Neural cell (in vitro differentiated cells): ENCODE data around the gene LSM12. TPM values are rescaled to one million over a fixed set of nuclear protein-coding genes. Genes with fewer than 3 reads are reported as not detected.

Experiments
- H2AFZ ChIP-seq: fragments of 200-600, 300-800 bp; sonication (generic), shearing (Covaris generic); 2 replicates; pipeline ENCODE4 v1.6.0; 2014; ENCODE audit warnings: low read depth, mild to moderate bottlenecking, antibody characterized with exemption, low read length, moderate library complexity
- H3F3A ChIP-seq: fragments of 200-600 bp; shearing (Covaris generic); 2 replicates; pipeline ENCODE4 v1.6.1; 2016; ENCODE audit warnings: mild to moderate bottlenecking, moderate library complexity, mixed read lengths, antibody characterized with exemption, low read length; ENCODE audit not compliant: insufficient read depth, poor library complexity, severe bottlenecking
- H3K27ac ChIP-seq: fragments of 200-600, 300-800 bp; sonication (generic), shearing (Covaris generic); 2 replicates; pipeline ENCODE4 v1.5.1; 2014; ENCODE audit warnings: mild to moderate bottlenecking, low read length, moderate library complexity
- H3K27me3 ChIP-seq: fragments of 300-800, 200-600 bp; sonication (generic), shearing (Covaris generic); 2 replicates; pipeline ENCODE4 v1.6.0; 2014; ENCODE audit warnings: mild to moderate bottlenecking, low read depth, low read length, moderate library complexity; ENCODE audit not compliant: insufficient read depth
- H3K36me3 ChIP-seq: fragments of 300-800, 200-600 bp; sonication (generic), shearing (Covaris generic); 2 replicates; pipeline ENCODE4 v1.5.1; 2014; ENCODE audit warnings: mild to moderate bottlenecking, antibody characterized with exemption, low read length, moderate library complexity; ENCODE audit not compliant: insufficient read depth
- H3K4me2 ChIP-seq: fragments of 300-800, 200-600 bp; sonication (generic), shearing (Covaris generic); 2 replicates; pipeline ENCODE4 v1.6.0; 2014; ENCODE audit warnings: mild to moderate bottlenecking, low read length
- H3K4me3 ChIP-seq: fragments of 300-800, 200-600 bp; sonication (generic), shearing (Covaris generic); 2 replicates; pipeline ENCODE4 v1.5.1; 2014; ENCODE audit warnings: mild to moderate bottlenecking, low read length, moderate library complexity
- H3K79me2 ChIP-seq: fragments of 200-600 bp; shearing (Covaris generic); replicated peaks from 2 replicates; pipeline ENCODE4 v1.6.0; 2014; ENCODE audit warnings: mild to moderate bottlenecking, low read length, moderate library complexity; ENCODE audit not compliant: insufficient read depth
- H3K9ac ChIP-seq: fragments of 300-800, 200-600 bp; sonication (generic), shearing (Covaris generic); 2 replicates; pipeline ENCODE4 v1.6.1; 2016; ENCODE audit warnings: mild to moderate bottlenecking, low read length, mixed read lengths
- H3K9me2 ChIP-seq: fragments of 200-600 bp; shearing (Covaris generic); 2 replicates; pipeline ENCODE4 v1.6.1; 2016; ENCODE audit warnings: mild to moderate bottlenecking, low read length, mixed read lengths; ENCODE audit not compliant: insufficient read depth
- H3K9me3 ChIP-seq: fragments of 200-600, 300-800 bp; sonication (generic), shearing (Covaris generic); 2 replicates; pipeline ENCODE4 v1.6.1; 2016; ENCODE audit warnings: mild to moderate bottlenecking, mixed run types, low read length, moderate library complexity, mixed read lengths
- H4K20me1 ChIP-seq: fragments of 200-600 bp; shearing (Covaris generic); 2 replicates; pipeline ENCODE4 v1.6.1; 2016; ENCODE audit warnings: mild to moderate bottlenecking, mixed run types; ENCODE audit not compliant: insufficient read depth
- EP300 ChIP-seq: fragments of 450-650 bp; conservative IDR thresholded peaks from 2 replicates; pipeline ENCODE4 v1.6.1; 2014; ENCODE audit warnings: antibody characterized with exemption, mild to moderate bottlenecking, moderate library complexity; ENCODE audit not compliant: poor library complexity, severe bottlenecking
- EZH2 ChIP-seq: fragments of 200-600, 300-800 bp; shearing (Covaris generic), sonication (generic); IDR thresholded peaks from 2 replicates; pipeline ENCODE4 v1.6.1; 2014; ENCODE audit warnings: antibody characterized with exemption, low read length, borderline replicate concordance, mild to moderate bottlenecking; ENCODE audit not compliant: insufficient read depth, poor library complexity, severe bottlenecking
- MXI1 ChIP-seq: fragments of 450-650 bp; conservative IDR thresholded peaks from 2 replicates; pipeline ENCODE4 v1.6.1; 2014; ENCODE audit warnings: antibody characterized with exemption, mild to moderate bottlenecking; ENCODE audit not compliant: poor library complexity, severe bottlenecking
- POLR2AphosphoS5 ChIP-seq: IDR thresholded peaks from 2 replicates; pipeline ENCODE4 v1.6.1; 2012
- RAD21 ChIP-seq: fragments of 450-650 bp; conservative IDR thresholded peaks from 2 replicates; pipeline ENCODE4 v1.6.1; 2014; ENCODE audit warnings: antibody characterized with exemption, mild to moderate bottlenecking, moderate library complexity
- TAF1 ChIP-seq: IDR thresholded peaks from 2 replicates; pipeline ENCODE4 v1.6.1; 2012; ENCODE audit warnings: low read depth
- polyA plus RNA-seq: library from polyadenylated mRNA; depleted of rRNA; stranded (reverse); fragments of >200 nt; gene quantifications from 2 replicates; pipeline ENCODE4 v1.2.3, GENCODE V29; 2014
- TF ChIP-seq, protein P1 (sequence below): IDR thresholded peaks from 2 replicates; pipeline ENCODE4 v1.6.1; 2012; ENCODE audit warnings: borderline replicate concordance
- TF ChIP-seq, protein P2 (sequence below): fragments of 450-650 bp; IDR thresholded peaks from 2 replicates; pipeline ENCODE4 v1.5.1; 2014; ENCODE audit warnings: antibody characterized with exemption, mild to moderate bottlenecking, moderate library complexity; ENCODE audit not compliant: poor library complexity, severe bottlenecking

Gene LSM12
- polyA plus RNA-seq, 1 donor from 2014 or later, result 12.0 TPM

DNA sequence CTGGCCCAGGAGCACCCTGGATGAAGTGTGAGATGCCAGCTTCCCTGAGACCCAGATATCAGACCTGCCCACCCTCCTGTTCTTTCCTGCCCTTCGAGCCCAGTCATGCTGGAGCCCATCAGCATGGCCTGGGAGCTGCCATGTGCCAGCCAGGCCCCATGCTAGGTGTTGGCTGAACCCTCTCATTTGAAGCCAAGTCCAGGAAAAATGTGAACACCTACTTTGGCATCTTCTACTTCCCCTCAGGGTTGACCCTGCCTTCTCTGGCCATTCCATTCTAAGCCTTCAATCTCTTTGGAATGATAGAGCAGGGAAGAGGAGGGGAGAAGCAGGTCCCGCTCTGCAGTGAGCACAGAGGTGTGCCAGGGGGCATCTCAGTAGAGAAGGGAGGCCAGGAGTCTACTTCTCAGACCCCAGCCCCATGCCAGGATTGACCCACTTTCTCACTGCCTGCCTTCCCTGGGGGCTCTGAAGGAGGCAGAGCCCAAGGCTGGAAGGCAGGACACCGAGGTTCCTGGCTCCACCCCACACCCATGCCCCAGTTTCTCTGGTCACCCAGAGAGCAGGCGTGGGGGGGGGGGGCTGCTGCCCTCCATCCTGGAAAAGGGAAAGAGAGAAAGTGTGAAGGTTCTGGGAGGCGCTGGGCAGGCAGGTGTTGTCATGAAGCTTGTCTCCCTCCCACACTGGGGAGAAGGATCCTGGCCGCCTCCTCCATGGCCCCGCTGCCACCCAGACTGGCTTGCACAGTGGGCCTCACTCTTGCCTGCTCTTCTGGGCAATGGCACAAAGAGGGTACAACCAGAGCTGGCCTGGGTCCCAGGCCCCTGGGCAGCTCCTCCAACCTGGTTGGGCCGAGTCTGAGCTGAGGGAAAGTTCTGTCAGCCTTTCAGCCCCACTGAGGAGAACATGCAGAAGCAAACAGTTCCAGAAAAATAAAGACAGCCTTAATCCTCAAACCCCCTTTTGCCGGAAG, 47.7 kb upstream of the LSM12 start:
- Histone ChIP-seq H4K20me1 (peaks cover 16% of the 10 kb centered on the region), H3K4me2 (no peak overlapping the region), H3K9ac (no peak overlapping the region), H3K4me3 (no peak overlapping the region), H3K36me3 (no peaks in the 10 kb centered on the region), H3K9me2 (no peaks in the 10 kb centered on the region), H3K27ac (no peak overlapping the region), H3K9me3 (no peaks in the 10 kb centered on the region), H2AFZ (no peak overlapping the region), H3F3A (no peaks in the 10 kb centered on the region), H3K79me2 (peaks cover 36% of the 10 kb centered on the region), H3K27me3 (no peaks in the 10 kb centered on the region)
- TF ChIP-seq, protein P1, sequence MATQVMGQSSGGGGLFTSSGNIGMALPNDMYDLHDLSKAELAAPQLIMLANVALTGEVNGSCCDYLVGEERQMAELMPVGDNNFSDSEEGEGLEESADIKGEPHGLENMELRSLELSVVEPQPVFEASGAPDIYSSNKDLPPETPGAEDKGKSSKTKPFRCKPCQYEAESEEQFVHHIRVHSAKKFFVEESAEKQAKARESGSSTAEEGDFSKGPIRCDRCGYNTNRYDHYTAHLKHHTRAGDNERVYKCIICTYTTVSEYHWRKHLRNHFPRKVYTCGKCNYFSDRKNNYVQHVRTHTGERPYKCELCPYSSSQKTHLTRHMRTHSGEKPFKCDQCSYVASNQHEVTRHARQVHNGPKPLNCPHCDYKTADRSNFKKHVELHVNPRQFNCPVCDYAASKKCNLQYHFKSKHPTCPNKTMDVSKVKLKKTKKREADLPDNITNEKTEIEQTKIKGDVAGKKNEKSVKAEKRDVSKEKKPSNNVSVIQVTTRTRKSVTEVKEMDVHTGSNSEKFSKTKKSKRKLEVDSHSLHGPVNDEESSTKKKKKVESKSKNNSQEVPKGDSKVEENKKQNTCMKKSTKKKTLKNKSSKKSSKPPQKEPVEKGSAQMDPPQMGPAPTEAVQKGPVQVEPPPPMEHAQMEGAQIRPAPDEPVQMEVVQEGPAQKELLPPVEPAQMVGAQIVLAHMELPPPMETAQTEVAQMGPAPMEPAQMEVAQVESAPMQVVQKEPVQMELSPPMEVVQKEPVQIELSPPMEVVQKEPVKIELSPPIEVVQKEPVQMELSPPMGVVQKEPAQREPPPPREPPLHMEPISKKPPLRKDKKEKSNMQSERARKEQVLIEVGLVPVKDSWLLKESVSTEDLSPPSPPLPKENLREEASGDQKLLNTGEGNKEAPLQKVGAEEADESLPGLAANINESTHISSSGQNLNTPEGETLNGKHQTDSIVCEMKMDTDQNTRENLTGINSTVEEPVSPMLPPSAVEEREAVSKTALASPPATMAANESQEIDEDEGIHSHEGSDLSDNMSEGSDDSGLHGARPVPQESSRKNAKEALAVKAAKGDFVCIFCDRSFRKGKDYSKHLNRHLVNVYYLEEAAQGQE, result no peak
- no peak for TF ChIP-seq TAF1

DNA sequence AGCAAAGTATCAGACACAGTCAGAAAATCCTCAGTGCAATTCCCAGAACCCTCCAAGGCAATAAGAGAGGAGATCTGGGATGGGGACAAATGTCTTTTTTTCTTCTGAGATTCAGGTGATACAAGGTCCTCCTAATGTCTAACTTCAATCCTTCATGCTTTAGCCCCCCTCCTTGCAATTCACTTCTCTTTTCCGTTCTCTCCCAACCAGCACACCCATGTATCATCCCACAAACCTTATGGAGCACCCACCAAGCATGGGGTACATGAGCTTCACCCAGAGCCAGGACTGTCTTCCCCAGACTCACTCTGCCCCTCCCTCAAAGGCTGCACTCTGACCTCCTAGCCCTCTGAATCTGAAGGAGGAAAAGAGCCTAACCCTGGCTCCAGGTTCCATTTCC, 46.9 kb upstream of the LSM12 start:
- Histone ChIP-seq H4K20me1 (peaks cover 16% of the 10 kb centered on the region), H3K27ac (no peak overlapping the region), H3K4me3 (no peak overlapping the region), H3K9me2 (no peaks in the 10 kb centered on the region), H3F3A (no peaks in the 10 kb centered on the region), H3K4me2 (no peak overlapping the region), H3K27me3 (no peaks in the 10 kb centered on the region), H3K79me2 (peaks cover 30% of the 10 kb centered on the region), H2AFZ (no peak overlapping the region), H3K9ac (no peak overlapping the region), H3K36me3 (no peaks in the 10 kb centered on the region), H3K9me3 (no peaks in the 10 kb centered on the region)
- no peak for TF ChIP-seq MXI1
- TF ChIP-seq POLR2AphosphoS5, result no peak
- TF ChIP-seq RAD21, result no peak
- TF ChIP-seq EP300, result no peak
- TF ChIP-seq, protein P2, sequence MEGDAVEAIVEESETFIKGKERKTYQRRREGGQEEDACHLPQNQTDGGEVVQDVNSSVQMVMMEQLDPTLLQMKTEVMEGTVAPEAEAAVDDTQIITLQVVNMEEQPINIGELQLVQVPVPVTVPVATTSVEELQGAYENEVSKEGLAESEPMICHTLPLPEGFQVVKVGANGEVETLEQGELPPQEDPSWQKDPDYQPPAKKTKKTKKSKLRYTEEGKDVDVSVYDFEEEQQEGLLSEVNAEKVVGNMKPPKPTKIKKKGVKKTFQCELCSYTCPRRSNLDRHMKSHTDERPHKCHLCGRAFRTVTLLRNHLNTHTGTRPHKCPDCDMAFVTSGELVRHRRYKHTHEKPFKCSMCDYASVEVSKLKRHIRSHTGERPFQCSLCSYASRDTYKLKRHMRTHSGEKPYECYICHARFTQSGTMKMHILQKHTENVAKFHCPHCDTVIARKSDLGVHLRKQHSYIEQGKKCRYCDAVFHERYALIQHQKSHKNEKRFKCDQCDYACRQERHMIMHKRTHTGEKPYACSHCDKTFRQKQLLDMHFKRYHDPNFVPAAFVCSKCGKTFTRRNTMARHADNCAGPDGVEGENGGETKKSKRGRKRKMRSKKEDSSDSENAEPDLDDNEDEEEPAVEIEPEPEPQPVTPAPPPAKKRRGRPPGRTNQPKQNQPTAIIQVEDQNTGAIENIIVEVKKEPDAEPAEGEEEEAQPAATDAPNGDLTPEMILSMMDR, result no peak
- TF ChIP-seq EZH2, result no peak
- TF ChIP-seq, protein P1, result no peak
